MCF 10A (cell line): ENCODE results near the gene SLC3A2. TPM values are rescaled to one million over a fixed set of nuclear protein-coding genes. Genes with fewer than 3 reads are reported as not detected.
A peak's percentile ranks its signal among the peaks of the same experiment; 100 is the strongest.

ENCODE experiments used
- BruUV-seq: library from RNA; stranded (reverse); fragments of 400-500 nt; replicated peaks from 2 replicates; lab custom pipeline; 2021; lab: Mats Ljungman, UMichigan
- CTCF ChIA-PET: fragments of 300-600 bp; sonication (Branson Sonifier 250); formaldehyde crosslinking; extraction: SDS; loops from one replicate; lab custom pipeline; 2021; ENCODE audit warnings: antibody characterized with exemption, inconsistent platforms; lab: Yijun Ruan, JAX
- POLR2A ChIA-PET: fragments of 300-600, 350-650 bp; sonication (Branson Sonifier 250); formaldehyde crosslinking; extraction: SDS; loops from one replicate; lab custom pipeline; 2020; ENCODE audit warnings: antibody characterized with exemption, inconsistent platforms; lab: Yijun Ruan, JAX
- DNase-seq: peaks from one replicate; pipeline ENCODE4 v3.0.0-alpha.2; 2018; ENCODE audit not compliant: unreplicated experiment
- H3K27ac Mint-ChIP-seq: one replicate; pipeline ENCODE4 v1.8.0; 2022; ENCODE audit warnings: mild to moderate bottlenecking, low read depth, mixed read lengths; ENCODE audit not compliant: unreplicated experiment
- H3K27me3 Mint-ChIP-seq: one replicate; pipeline ENCODE4 v1.8.0; 2022; ENCODE audit warnings: mixed read lengths; ENCODE audit not compliant: insufficient read depth, unreplicated experiment
- H3K36me3 Mint-ChIP-seq: one replicate; pipeline ENCODE4 v1.8.0; 2022; ENCODE audit warnings: mild to moderate bottlenecking, moderate library complexity, mixed read lengths; ENCODE audit not compliant: insufficient read depth, unreplicated experiment
- H3K4me1 Mint-ChIP-seq: one replicate; pipeline ENCODE4 v1.8.0; 2022; ENCODE audit warnings: mixed read lengths; ENCODE audit not compliant: insufficient read depth, unreplicated experiment
- H3K4me3 Mint-ChIP-seq: one replicate; pipeline ENCODE4 v1.8.0; 2022; ENCODE audit warnings: mild to moderate bottlenecking, moderate library complexity, mixed read lengths; ENCODE audit not compliant: unreplicated experiment
- H3K9me3 Mint-ChIP-seq: one replicate; pipeline ENCODE4 v1.8.0; 2022; ENCODE audit warnings: mixed read lengths; ENCODE audit not compliant: unreplicated experiment
- intact Hi-C: fragments of 100-400 bp; cut with micrococcal nuclease; formaldehyde crosslinking; loops from 2 replicates; pipeline ENCODE4 v1.14.1; 2022
- total RNA-seq: library from RNA; stranded (reverse); gene quantifications from 2 replicates; pipeline ENCODE4 v1.2.3, GENCODE V29; 2022
- TF ChIP-seq, protein P1 (sequence below): fragments of 200-600 bp; IDR thresholded peaks from one replicate; pipeline ENCODE4 v1.8.0; 2022; ENCODE audit warnings: antibody characterized with exemption, mild to moderate bottlenecking; ENCODE audit not compliant: unreplicated experiment

Gene SLC3A2
- total RNA-seq, 1 experiment from 2014 or later, result 896 TPM

DNA sequence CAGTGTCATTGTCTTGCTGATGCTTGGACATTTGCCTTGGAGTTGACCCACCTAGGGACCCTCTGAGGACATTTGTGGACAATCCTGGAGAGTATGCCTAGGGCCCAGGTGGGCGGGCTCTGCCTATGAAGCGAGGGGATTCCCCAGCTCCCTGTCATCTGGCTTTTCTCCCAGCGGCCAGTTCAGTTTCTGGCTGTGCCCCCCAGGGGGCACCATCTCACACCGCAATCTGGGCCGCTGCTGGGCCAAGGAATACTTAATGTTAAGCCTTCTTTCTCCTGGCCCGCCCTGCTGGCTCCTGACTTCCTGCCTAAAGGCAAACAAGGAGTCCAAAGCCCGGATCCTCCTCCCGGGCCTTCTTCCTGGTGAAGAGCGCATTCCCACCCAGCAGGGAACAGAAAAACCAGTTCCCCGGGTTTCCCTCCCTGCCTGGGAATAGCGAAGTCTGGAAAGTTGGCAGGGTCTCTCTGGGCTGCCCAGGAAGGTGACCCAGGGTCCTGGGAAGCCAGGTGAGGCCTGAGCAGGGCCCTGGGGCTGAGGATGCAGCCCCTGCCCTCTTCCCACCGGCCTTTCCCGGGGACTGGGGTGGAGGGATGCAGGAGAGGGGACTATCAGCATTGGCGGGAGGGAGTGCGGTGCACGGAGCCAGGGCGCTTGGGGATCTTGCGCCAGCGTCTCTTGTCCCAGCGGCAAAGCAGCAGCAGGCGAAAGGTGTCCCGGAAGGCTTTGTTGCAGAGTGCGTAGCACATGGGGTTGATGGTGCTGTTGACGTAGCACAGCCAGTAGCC lies 28.6 kb downstream of the SLC3A2 start:
- ChIA-PET CTCF (interaction anchor here (0.5 to 11.5 kb wide), 7 partner anchors 10 to 681 kb away, joined by 3 to 456 read pairs (median 3); partner anchors contain the start of gene CHRM1), POLR2A (no interaction called here)
- Mint-ChIP-seq H3K27ac (no peak overlapping the region), H3K36me3 (no peaks in the 10 kb centered on the region), H3K4me1 (peaks cover 6% of the 10 kb centered on the region), H3K9me3 (no peaks in the 10 kb centered on the region), H3K4me3 (no peak overlapping the region), H3K27me3 (no peaks in the 10 kb centered on the region)
- TF ChIP-seq, protein P1, sequence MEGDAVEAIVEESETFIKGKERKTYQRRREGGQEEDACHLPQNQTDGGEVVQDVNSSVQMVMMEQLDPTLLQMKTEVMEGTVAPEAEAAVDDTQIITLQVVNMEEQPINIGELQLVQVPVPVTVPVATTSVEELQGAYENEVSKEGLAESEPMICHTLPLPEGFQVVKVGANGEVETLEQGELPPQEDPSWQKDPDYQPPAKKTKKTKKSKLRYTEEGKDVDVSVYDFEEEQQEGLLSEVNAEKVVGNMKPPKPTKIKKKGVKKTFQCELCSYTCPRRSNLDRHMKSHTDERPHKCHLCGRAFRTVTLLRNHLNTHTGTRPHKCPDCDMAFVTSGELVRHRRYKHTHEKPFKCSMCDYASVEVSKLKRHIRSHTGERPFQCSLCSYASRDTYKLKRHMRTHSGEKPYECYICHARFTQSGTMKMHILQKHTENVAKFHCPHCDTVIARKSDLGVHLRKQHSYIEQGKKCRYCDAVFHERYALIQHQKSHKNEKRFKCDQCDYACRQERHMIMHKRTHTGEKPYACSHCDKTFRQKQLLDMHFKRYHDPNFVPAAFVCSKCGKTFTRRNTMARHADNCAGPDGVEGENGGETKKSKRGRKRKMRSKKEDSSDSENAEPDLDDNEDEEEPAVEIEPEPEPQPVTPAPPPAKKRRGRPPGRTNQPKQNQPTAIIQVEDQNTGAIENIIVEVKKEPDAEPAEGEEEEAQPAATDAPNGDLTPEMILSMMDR, result peak; percentile 67
- DNase-seq, result peak; percentile 76
- intact Hi-C loops, result loop anchor here (1.0 kb wide), 1 partner anchor 66 kb away; no protein-coding TSS in a partner anchor
- no TSS peak for BruUV-seq

DNA sequence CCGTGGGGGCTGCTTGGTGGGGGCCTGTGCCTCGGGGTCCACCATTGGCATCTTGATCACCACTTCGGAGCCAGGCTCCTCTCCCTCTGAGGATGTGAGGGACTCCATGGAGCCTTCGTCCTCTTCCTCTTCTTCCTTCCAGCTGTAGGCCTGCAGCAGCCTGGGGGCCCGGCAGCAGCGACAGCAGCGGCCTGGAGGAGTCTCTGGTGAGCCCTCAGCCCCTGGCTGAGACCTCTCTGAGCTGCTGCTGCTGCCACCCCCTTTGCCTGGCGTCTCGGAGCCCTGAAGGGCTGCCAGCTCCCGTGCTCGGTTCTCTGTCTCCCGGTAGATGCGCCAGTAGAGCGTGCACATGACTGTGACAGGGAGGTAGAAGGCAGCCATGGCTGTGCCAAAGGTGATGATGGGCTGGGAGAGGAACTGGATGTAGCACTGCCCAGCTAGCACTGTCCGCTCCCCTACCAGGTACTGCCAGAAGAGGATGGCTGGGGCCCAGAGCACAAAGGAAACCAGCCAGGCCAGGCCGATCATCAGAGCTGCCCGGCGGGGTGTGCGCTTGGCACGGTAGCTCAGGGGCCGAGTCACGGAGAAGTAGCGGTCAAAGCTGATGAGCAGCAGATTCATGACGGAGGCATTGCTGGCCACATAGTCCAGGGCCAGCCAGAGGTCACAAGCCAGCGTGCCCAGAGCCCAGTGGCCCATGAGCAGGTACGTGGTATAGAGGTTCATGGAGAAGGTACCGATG lies 29.6 kb downstream of the SLC3A2 start:
- Mint-ChIP-seq H3K36me3 (no peaks in the 10 kb centered on the region), H3K27ac (no peak overlapping the region), H3K4me1 (peaks cover 2% of the 10 kb centered on the region), H3K4me3 (no peak overlapping the region), H3K9me3 (no peaks in the 10 kb centered on the region), H3K27me3 (no peaks in the 10 kb centered on the region)
- no TSS peak for BruUV-seq
- ChIA-PET POLR2A (no interaction called here), CTCF (interaction anchor here (0.5 to 11.5 kb wide), 5 partner anchors 9 to 728 kb away, joined by 3 to 456 read pairs (median 4); no protein-coding TSS in a partner anchor)
- intact Hi-C loops, result no loop called here
- TF ChIP-seq, protein P1, result no peak
- no peak for DNase-seq

DNA sequence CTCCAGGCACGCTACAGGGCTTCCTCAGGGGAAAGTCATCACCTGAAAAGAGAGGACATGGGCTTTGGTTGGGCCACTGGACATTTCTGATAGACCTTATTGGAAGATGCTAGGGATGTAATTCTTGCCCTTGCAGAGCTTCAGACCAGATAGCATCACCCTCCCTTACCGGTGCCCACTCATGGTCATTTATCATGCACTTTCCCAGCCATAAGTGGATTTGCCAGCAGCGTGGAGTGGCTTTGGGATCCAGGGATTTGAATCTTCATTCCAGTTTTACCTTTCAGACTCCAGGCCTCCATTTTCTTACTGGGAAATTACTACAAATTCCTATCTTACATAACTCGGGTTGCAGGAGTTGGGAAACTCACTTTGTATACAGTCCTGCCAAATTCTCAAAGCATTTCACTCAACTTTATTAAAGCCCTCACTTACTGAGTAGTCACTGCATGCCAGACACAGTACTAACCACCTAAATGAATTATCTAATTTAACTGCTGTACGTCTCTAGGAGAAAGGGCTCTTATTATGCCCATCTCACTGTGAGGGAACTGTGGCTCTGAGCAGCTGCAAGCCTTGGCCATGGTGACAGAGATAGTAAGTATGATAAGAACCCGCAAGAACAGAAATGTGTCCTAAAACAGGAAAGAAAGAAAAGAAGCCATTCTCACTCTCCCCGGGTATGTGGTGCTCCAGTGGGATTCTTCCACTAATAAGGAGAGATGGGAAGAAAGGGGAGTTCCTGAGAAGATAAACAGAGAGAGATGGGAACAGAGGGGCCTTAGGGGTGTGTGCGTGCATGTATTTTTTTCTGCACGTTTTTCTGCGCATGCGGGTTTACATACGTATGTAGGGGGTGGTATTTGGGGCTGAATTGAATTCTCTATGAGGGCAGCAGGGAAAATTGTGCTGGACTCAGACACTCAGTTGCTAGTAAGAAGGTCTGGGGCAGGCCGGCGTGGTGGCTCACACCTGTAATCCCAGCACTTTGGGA lies 30.7 kb downstream of the SLC3A2 start:
- Mint-ChIP-seq H3K9me3 (no peaks in the 10 kb centered on the region), H3K36me3 (no peaks in the 10 kb centered on the region), H3K4me1 (no peaks in the 10 kb centered on the region), H3K27me3 (no peaks in the 10 kb centered on the region), H3K27ac (no peak overlapping the region), H3K4me3 (no peak overlapping the region)
- POLR2A ChIA-PET, result interaction anchor here (0.8 kb wide), 1 partner anchor 17 kb away, joined by 4 read pairs; no protein-coding TSS in a partner anchor
- CTCF ChIA-PET, result interaction anchor here (0.5 to 11.5 kb wide), 7 partner anchors 7 to 727 kb away, joined by 3 to 456 read pairs (median 3); no protein-coding TSS in a partner anchor
- TF ChIP-seq, protein P1, result no peak
- intact Hi-C loops, result no loop called here
- no TSS peak for BruUV-seq
- DNase-seq, result no peak
